Measurements from ENCODE around the gene PRCD. TPM values are rescaled to one million over a fixed set of nuclear protein-coding genes. Genes with fewer than 3 reads are reported as not detected.
"Not testable (repeated sequence)": the region's sequence is repeated elsewhere in the genome, so short reads cannot be mapped to it uniquely, and the experiment has no call there.

Gene PRCD
- polyA plus RNA-seq, 1 donor from 2014 or later = 22.5 TPM

GRCh38 chr17:76521262-76521661 is 18.6 kb upstream of the PRCD start:
- H3K27me3 ChIP-seq (ENCODE audit: insufficient read depth, low read depth, low read length) = no peaks in the 10 kb centered on the region
- no peaks in the 10 kb centered on the region for H3F3A ChIP-seq (ENCODE audit: insufficient read depth, low read length, poor library complexity, severe bottlenecking)
- H3K9me3 ChIP-seq (ENCODE audit: low read length) = no peaks in the 10 kb centered on the region
- no peak overlapping the region for H3K9ac ChIP-seq (ENCODE audit: low read length)
- no peak overlapping the region for H3K27ac ChIP-seq (ENCODE audit: low read length)
- no peaks in the 10 kb centered on the region for H3K79me2 ChIP-seq (replicated peaks; ENCODE audit: insufficient read depth, low read length)
- H3K4me2 ChIP-seq (ENCODE audit: low read length) = no peak overlapping the region
- H2AFZ ChIP-seq (ENCODE audit: low read depth, low read length) = no peak overlapping the region
- H4K20me1 ChIP-seq (ENCODE audit: insufficient read depth) = no peaks in the 10 kb centered on the region
- TF ChIP-seq TAF1 (IDR thresholded peaks at IDR 0.05; ENCODE audit: low read depth) (no peak), RAD21 (conservative IDR thresholded peaks at IDR 0.05) (no peak), POLR2AphosphoS5 (IDR thresholded peaks at IDR 0.05) (no peak), EZH2 (IDR thresholded peaks at IDR 0.05; ENCODE audit: borderline replicate concordance, insufficient read depth, low read length, poor library complexity, severe bottlenecking) (no peak), EP300 (conservative IDR thresholded peaks at IDR 0.05; ENCODE audit: poor library complexity, severe bottlenecking) (no peak)
- no peaks in the 10 kb centered on the region for H3K9me2 ChIP-seq (ENCODE audit: insufficient read depth, low read length)
- H3K4me3 ChIP-seq (ENCODE audit: low read length) = no peak overlapping the region
- no peaks in the 10 kb centered on the region for H3K36me3 ChIP-seq (ENCODE audit: insufficient read depth, low read length)

GRCh38 chr17:76521683-76522082 is 18.2 kb upstream of the PRCD start:
- not testable (repeated sequence) for H2AFZ ChIP-seq (ENCODE audit: low read depth, low read length); H3K9me3 ChIP-seq (ENCODE audit: low read length); H3K79me2 ChIP-seq (replicated peaks; ENCODE audit: insufficient read depth, low read length)

GRCh38 chr17:76523084-76524037 is 16.5 kb upstream of the PRCD start:
- Histone ChIP-seq H3K36me3 (ENCODE audit: insufficient read depth, low read length) (no peaks in the 10 kb centered on the region), H3K27ac (ENCODE audit: low read length) (no peak overlapping the region), H3K9me2 (ENCODE audit: insufficient read depth, low read length) (no peaks in the 10 kb centered on the region), H3K4me2 (ENCODE audit: low read length) (no peak overlapping the region), H3F3A (ENCODE audit: insufficient read depth, low read length, poor library complexity, severe bottlenecking) (no peaks in the 10 kb centered on the region), H3K27me3 (ENCODE audit: insufficient read depth, low read depth, low read length) (no peaks in the 10 kb centered on the region), H3K9me3 (ENCODE audit: low read length) (no peaks in the 10 kb centered on the region), H4K20me1 (ENCODE audit: insufficient read depth) (no peaks in the 10 kb centered on the region), H3K4me3 (ENCODE audit: low read length) (no peak overlapping the region), H3K79me2 (replicated peaks; ENCODE audit: insufficient read depth, low read length) (no peaks in the 10 kb centered on the region), H2AFZ (ENCODE audit: low read depth, low read length) (no peak overlapping the region), H3K9ac (ENCODE audit: low read length) (no peak overlapping the region)
- TF ChIP-seq RAD21 (conservative IDR thresholded peaks at IDR 0.05) (peak; percentile 94), EP300 (conservative IDR thresholded peaks at IDR 0.05; ENCODE audit: poor library complexity, severe bottlenecking) (peak; percentile 14), SMC3 (conservative IDR thresholded peaks at IDR 0.05; ENCODE audit: poor library complexity) (peak; percentile 96), MXI1 (conservative IDR thresholded peaks at IDR 0.05; ENCODE audit: poor library complexity, severe bottlenecking) (peak; percentile 21), REST (IDR thresholded peaks at IDR 0.05; ENCODE audit: borderline replicate concordance) (no peak), CTCF (IDR thresholded peaks at IDR 0.05; ENCODE audit: poor library complexity, severe bottlenecking) (peak; percentile 97), TAF1 (IDR thresholded peaks at IDR 0.05; ENCODE audit: low read depth) (no peak), EZH2 (IDR thresholded peaks at IDR 0.05; ENCODE audit: borderline replicate concordance, insufficient read depth, low read length, poor library complexity, severe bottlenecking) (no peak)

More at GRCh38 chr17:76521683-76522082, 18.2 kb upstream of the PRCD start:
- not testable (repeated sequence) for H3K27ac ChIP-seq (ENCODE audit: low read length); H3F3A ChIP-seq (ENCODE audit: insufficient read depth, low read length, poor library complexity, severe bottlenecking); H3K4me2 ChIP-seq (ENCODE audit: low read length); H4K20me1 ChIP-seq (ENCODE audit: insufficient read depth); H3K27me3 ChIP-seq (ENCODE audit: insufficient read depth, low read depth, low read length); H3K4me3 ChIP-seq (ENCODE audit: low read length); H3K9me2 ChIP-seq (ENCODE audit: insufficient read depth, low read length); H3K36me3 ChIP-seq (ENCODE audit: insufficient read depth, low read length); H3K9ac ChIP-seq (ENCODE audit: low read length)
